Activated CD4-positive, alpha-beta T cell treated with anti-CD3 and anti-CD28 coated beads for 24 hours (primary cell): ENCODE data around the gene LMLN.
A peak's percentile ranks its signal among the peaks of the same experiment; 100 is the strongest.
"Not testable (repeated sequence)": the region's sequence is repeated elsewhere in the genome, so short reads cannot be mapped to it uniquely, and the experiment has no call there.

ENCODE experiments used
- DNase-seq, 2 donors: peaks; one replicate each; pipeline ENCODE4 v3.0.0-alpha.2; 2020; ENCODE audit warnings: low read depth in 2 of 2

The LMLN gene

GRCh38 chr3:197955892-197956477 lies 4.0 kb upstream of the LMLN start:
- DNase-seq = no peak

- DNase-seq = no peak
These were observed 3.4 kb upstream of the LMLN start for GRCh38 chr3:197956626-197956988.

- no peak for DNase-seq
These were observed 2.3 kb upstream of the LMLN start for GRCh38 chr3:197957790-197958133.

GRCh38 chr3:197958346-197958745 lies 1.7 kb upstream of the LMLN start:
- DNase-seq = no peak

GRCh38 chr3:197958848-197959247 lies 1.2 kb upstream of the LMLN start:
- DNase-seq = not testable (repeated sequence)

GRCh38 chr3:197959500-197959890 lies 522 bp upstream of the LMLN start:
- no peak for DNase-seq

- peak; percentile 23 to 27 for DNase-seq
These were observed 921 bp downstream of the LMLN start for GRCh38 chr3:197960694-197961581.

- DNase-seq = no peak
These were observed 1.5 kb downstream of the LMLN start for GRCh38 chr3:197961582-197961945.

- DNase-seq = no peak
These were observed 3.1 kb downstream of the LMLN start for GRCh38 chr3:197963019-197963637.

- not testable (repeated sequence) for DNase-seq
These were observed 7.4 kb downstream of the LMLN start for GRCh38 chr3:197967337-197967989.

- DNase-seq = no peak
These were observed 10.6 kb downstream of the LMLN start for GRCh38 chr3:197970588-197970987.

- DNase-seq = no peak
These were observed 14.0 kb downstream of the LMLN start for GRCh38 chr3:197974016-197974415.

- DNase-seq = no peak
These were observed 15.3 kb downstream of the LMLN start for GRCh38 chr3:197975311-197975710.

GRCh38 chr3:197983076-197983475 lies 23.1 kb downstream of the LMLN start:
- DNase-seq = no peak

GRCh38 chr3:197989651-197990050 lies 29.6 kb downstream of the LMLN start:
- DNase-seq = no peak

GRCh38 chr3:197994736-197995135 lies 34.7 kb downstream of the LMLN start:
- no peak for DNase-seq

- DNase-seq = no peak
These were observed 36.8 kb downstream of the LMLN start for GRCh38 chr3:197996855-197997254.

- DNase-seq = no peak
These were observed 37.9 kb downstream of the LMLN start for GRCh38 chr3:197997936-197998335.

GRCh38 chr3:198017090-198017489 lies 57.1 kb downstream of the LMLN start:
- DNase-seq = no peak

- no peak for DNase-seq
These were observed 58.4 kb downstream of the LMLN start for GRCh38 chr3:198018416-198018815.

GRCh38 chr3:198019115-198019514 lies 59.1 kb downstream of the LMLN start:
- no peak for DNase-seq

- no peak for DNase-seq
These were observed 61.3 kb downstream of the LMLN start for GRCh38 chr3:198021320-198021719.

- DNase-seq = no peak
These were observed 62.6 kb downstream of the LMLN start for GRCh38 chr3:198022604-198023003.
